ENCODE data around the gene ARL15.

ARL15 gene

GRCh38 chr5:54205453-54205852 lies 104.9 kb downstream of the ARL15 start:
- no peak for DNase-seq (ENCODE audit: low spot score)

- no peak for DNase-seq (ENCODE audit: low spot score)
Measured at GRCh38 chr5:54197018-54197417, 113.4 kb downstream of the ARL15 start.

GRCh38 chr5:54195701-54196100 lies 114.7 kb downstream of the ARL15 start:
- no peak for DNase-seq (ENCODE audit: low spot score)

GRCh38 chr5:54194318-54194717 lies 116.1 kb downstream of the ARL15 start:
- no peak for DNase-seq (ENCODE audit: low spot score)

GRCh38 chr5:54187694-54188093 lies 122.7 kb downstream of the ARL15 start:
- no peak for DNase-seq (ENCODE audit: low spot score)

- no peak for DNase-seq (ENCODE audit: low spot score)
Measured at GRCh38 chr5:54186912-54187445, 123.4 kb downstream of the ARL15 start.

- DNase-seq (ENCODE audit: low spot score), result no peak
Measured at GRCh38 chr5:54186108-54186507, 124.3 kb downstream of the ARL15 start.

- DNase-seq (ENCODE audit: low spot score), result no peak
Measured at GRCh38 chr5:54184806-54185205, 125.6 kb downstream of the ARL15 start.

- no peak for DNase-seq (ENCODE audit: low spot score)
Measured at GRCh38 chr5:54180630-54181031, 129.7 kb downstream of the ARL15 start.

- DNase-seq (ENCODE audit: low spot score), result no peak
Measured at GRCh38 chr5:54178991-54179390, 131.4 kb downstream of the ARL15 start.

GRCh38 chr5:54178207-54178606 lies 132.2 kb downstream of the ARL15 start:
- DNase-seq (ENCODE audit: low spot score), result no peak

- no peak for DNase-seq (ENCODE audit: low spot score)
Measured at GRCh38 chr5:54177058-54177457, 133.3 kb downstream of the ARL15 start.

- no peak for DNase-seq (ENCODE audit: low spot score)
Measured at GRCh38 chr5:54176066-54176830, 134.1 kb downstream of the ARL15 start.

GRCh38 chr5:54173251-54173650 lies 137.1 kb downstream of the ARL15 start:
- no peak for DNase-seq (ENCODE audit: low spot score)

GRCh38 chr5:54171645-54172384 lies 138.6 kb downstream of the ARL15 start:
- DNase-seq (ENCODE audit: low spot score), result peak; percentile 11

- DNase-seq (ENCODE audit: low spot score), result no peak
Measured at GRCh38 chr5:54165687-54166086, 144.7 kb downstream of the ARL15 start.

GRCh38 chr5:54162184-54162583 lies 148.2 kb downstream of the ARL15 start:
- DNase-seq (ENCODE audit: low spot score), result no peak

GRCh38 chr5:54160329-54160728 lies 150.0 kb downstream of the ARL15 start:
- DNase-seq (ENCODE audit: low spot score), result no peak

- no peak for DNase-seq (ENCODE audit: low spot score)
Measured at GRCh38 chr5:54159893-54160195, 150.5 kb downstream of the ARL15 start.

GRCh38 chr5:54159153-54159892 lies 151.1 kb downstream of the ARL15 start:
- DNase-seq (ENCODE audit: low spot score), result no peak

- DNase-seq (ENCODE audit: low spot score), result no peak
Measured at GRCh38 chr5:54156577-54156976, 153.8 kb downstream of the ARL15 start.

GRCh38 chr5:54150841-54151240 lies 159.5 kb downstream of the ARL15 start:
- DNase-seq (ENCODE audit: low spot score), result no peak

- DNase-seq (ENCODE audit: low spot score), result no peak
Measured at GRCh38 chr5:54148858-54149257, 161.5 kb downstream of the ARL15 start.
